GM12873 (cell line): ENCODE results near the gene CRADD.

Experiments
- CTCF ChIP-seq: IDR thresholded peaks from 2 replicates; pipeline ENCODE4 v1.5.1; 2012; ENCODE audit warnings: low read depth, mild to moderate bottlenecking, moderate library complexity, low read length, control low read depth; ENCODE audit not compliant: insufficient read depth; ENCODE audit errors: missing control alignments

CRADD gene

DNA sequence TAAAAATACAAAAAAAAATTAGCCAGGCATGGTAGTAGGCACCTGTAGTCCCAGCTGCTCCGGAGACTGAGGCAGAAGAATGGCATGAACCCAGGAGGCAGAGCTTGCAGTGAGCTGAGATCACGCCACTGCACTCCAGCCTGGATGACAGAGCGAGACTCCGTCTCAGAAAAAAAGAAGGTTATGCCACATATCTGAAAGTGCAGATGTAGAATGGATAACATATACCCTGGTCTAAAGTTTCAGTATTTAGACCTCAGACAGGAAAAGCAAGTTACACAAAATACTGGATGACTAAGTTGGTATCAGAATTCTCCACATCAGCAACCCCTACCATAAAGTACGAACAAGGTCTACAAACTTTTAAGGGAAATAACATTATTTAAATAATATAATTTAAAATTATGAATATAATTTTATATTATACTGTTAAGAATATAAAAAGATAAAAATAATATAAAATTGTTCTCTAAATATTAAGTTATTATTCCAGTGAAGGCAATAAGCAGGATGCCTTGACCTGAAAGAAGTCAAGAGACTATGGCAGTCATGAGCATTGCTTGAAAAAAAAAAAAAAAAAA lies 169.9 kb downstream of the CRADD start:
- TF ChIP-seq CTCF = no peak

- TF ChIP-seq CTCF = no peak
These were observed 170.6 kb downstream of the CRADD start for GRCh38 chr12:93847517-93848474.

GRCh38 chr12:93848523-93849101 lies 171.4 kb downstream of the CRADD start:
- TF ChIP-seq CTCF = no peak

DNA sequence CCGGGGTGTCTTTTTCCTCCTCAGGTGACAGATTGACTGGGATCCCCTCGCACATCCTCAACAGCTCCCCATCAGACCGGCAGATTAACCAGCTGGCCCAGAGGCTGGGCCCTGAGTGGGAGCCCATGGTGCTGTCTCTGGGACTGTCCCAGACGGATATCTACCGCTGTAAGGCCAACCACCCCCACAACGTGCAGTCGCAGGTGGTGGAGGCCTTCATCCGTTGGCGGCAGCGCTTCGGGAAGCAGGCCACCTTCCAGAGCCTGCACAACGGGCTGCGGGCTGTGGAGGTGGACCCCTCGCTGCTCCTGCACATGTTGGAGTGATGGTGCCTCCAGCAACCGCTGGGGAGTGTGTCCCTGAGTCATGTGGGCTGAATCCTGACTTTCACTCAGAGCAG lies 172.8 kb downstream of the CRADD start:
- no peak for TF ChIP-seq CTCF

GRCh38 chr12:93850481-93851256 lies 173.5 kb downstream of the CRADD start:
- TF ChIP-seq CTCF = no peak

- TF ChIP-seq CTCF = no peak
These were observed 174.1 kb downstream of the CRADD start for GRCh38 chr12:93851257-93851671.

GRCh38 chr12:93852173-93852591 lies 175.0 kb downstream of the CRADD start:
- TF ChIP-seq CTCF = no peak
